GM15510 (cell line): ENCODE results near the gene C20orf204.

ENCODE experiments used
- POLR2A ChIP-seq: IDR thresholded peaks from 3 replicates; pipeline ENCODE4 v1.6.1; 2011; ENCODE audit warnings: borderline replicate concordance; ENCODE audit not compliant: insufficient read length; ENCODE audit errors: extremely low read depth

The C20orf204 gene

GRCh38 chr20:64045346-64046011 is 9.5 kb downstream of the C20orf204 start:
- TF ChIP-seq POLR2A, result no peak

GRCh38 chr20:64047046-64047389 is 11.0 kb downstream of the C20orf204 start:
- no peak for TF ChIP-seq POLR2A

- no peak for TF ChIP-seq POLR2A
Observed at GRCh38 chr20:64047968-64048401, 12.0 kb downstream of the C20orf204 start.

GRCh38 chr20:64048402-64049044 is 12.5 kb downstream of the C20orf204 start:
- TF ChIP-seq POLR2A, result no peak

- no peak for TF ChIP-seq POLR2A
Observed at GRCh38 chr20:64049060-64049877, 13.3 kb downstream of the C20orf204 start, which contains the start of gene SOX18. SOX18 (minus strand) TSS chr20:64049639; CDS start chr20:64049516, 123 bp downstream.

- TF ChIP-seq POLR2A, result no peak
Observed at GRCh38 chr20:64049878-64050260, 13.9 kb downstream of the C20orf204 start.

- no peak for TF ChIP-seq POLR2A
Observed at GRCh38 chr20:64050261-64051032, 14.5 kb downstream of the C20orf204 start.

- TF ChIP-seq POLR2A, result no peak
Observed at GRCh38 chr20:64051033-64051452, 15.1 kb downstream of the C20orf204 start.

GRCh38 chr20:64051561-64052325 is 15.8 kb downstream of the C20orf204 start:
- no peak for TF ChIP-seq POLR2A

GRCh38 chr20:64052326-64052722 is 16.3 kb downstream of the C20orf204 start:
- TF ChIP-seq POLR2A, result no peak

GRCh38 chr20:64052987-64053840 is 17.2 kb downstream of the C20orf204 start:
- TF ChIP-seq POLR2A, result no peak

- TF ChIP-seq POLR2A, result no peak
Observed at GRCh38 chr20:64053841-64054661, 18.1 kb downstream of the C20orf204 start.
